Activated CD4-positive, alpha-beta T cell treated with anti-CD3 and anti-CD28 coated beads, Interleukin-2, amount 10 ng/mL, durations not matched to agents 24 days and 14 days (primary cell): ENCODE measurements around the gene SDK2. TPM values are rescaled to one million over a fixed set of nuclear protein-coding genes. Genes with fewer than 3 reads are reported as not detected.

Experiments used
- DNase-seq: peaks from one replicate; pipeline ENCODE4 v3.0.0; 2022
- H3K27ac Mint-ChIP-seq: one replicate; pipeline ENCODE4 v1.8.0; 2022; ENCODE audit warnings: mild to moderate bottlenecking, mixed read lengths
- H3K27me3 Mint-ChIP-seq: one replicate; pipeline ENCODE4 v1.8.0; 2022; ENCODE audit warnings: mixed read lengths
- H3K36me3 Mint-ChIP-seq: one replicate; pipeline ENCODE4 v1.8.0; 2022; ENCODE audit warnings: low read depth, mild to moderate bottlenecking, mixed read lengths
- H3K4me1 Mint-ChIP-seq: one replicate; pipeline ENCODE4 v1.8.0; 2021; ENCODE audit warnings: mixed read lengths
- H3K4me3 Mint-ChIP-seq: one replicate; pipeline ENCODE4 v1.8.0; 2022; ENCODE audit warnings: mild to moderate bottlenecking, moderate library complexity, mixed read lengths
- H3K9me3 Mint-ChIP-seq: one replicate; pipeline ENCODE4 v1.8.0; 2021; ENCODE audit warnings: mixed read lengths
- intact Hi-C: fragments of 100-400 bp; cut with micrococcal nuclease; formaldehyde crosslinking; loops from one replicate; pipeline ENCODE4 v1.15.1; 2023
- total RNA-seq: library from RNA; stranded (reverse); gene quantifications from 2 replicates; pipeline ENCODE4 v1.2.3, GENCODE V29; 2022

Gene SDK2
- total RNA-seq, 1 donor from 2014 or later: 0.42 TPM

- intact Hi-C loops: no loop called here
- Mint-ChIP-seq H3K27me3 (no peaks in the 10 kb centered on the region), H3K27ac (no peak overlapping the region), H3K4me3 (no peak overlapping the region), H3K9me3 (no peaks in the 10 kb centered on the region), H3K36me3 (no peaks in the 10 kb centered on the region), H3K4me1 (no peaks in the 10 kb centered on the region)
- DNase-seq: no peak
Measured at GRCh38 chr17:73394512-73395450, 249.5 kb downstream of the SDK2 start.

GRCh38 chr17:73393962-73394361 lies 250.3 kb downstream of the SDK2 start:
- Mint-ChIP-seq H3K9me3 (no peaks in the 10 kb centered on the region), H3K27me3 (no peaks in the 10 kb centered on the region), H3K36me3 (no peaks in the 10 kb centered on the region), H3K27ac (no peak overlapping the region), H3K4me1 (no peaks in the 10 kb centered on the region), H3K4me3 (no peak overlapping the region)
- no peak for DNase-seq
- intact Hi-C loops: no loop called here

- Mint-ChIP-seq H3K27ac (no peak overlapping the region), H3K4me3 (no peak overlapping the region), H3K9me3 (no peaks in the 10 kb centered on the region), H3K27me3 (no peaks in the 10 kb centered on the region), H3K4me1 (no peaks in the 10 kb centered on the region), H3K36me3 (no peaks in the 10 kb centered on the region)
- DNase-seq: no peak
- intact Hi-C loops: no loop called here
Measured at GRCh38 chr17:73393381-73393780, 250.9 kb downstream of the SDK2 start.

- Mint-ChIP-seq H3K4me3 (no peak overlapping the region), H3K27me3 (no peaks in the 10 kb centered on the region), H3K27ac (no peak overlapping the region), H3K4me1 (no peaks in the 10 kb centered on the region), H3K9me3 (no peaks in the 10 kb centered on the region), H3K36me3 (no peaks in the 10 kb centered on the region)
- no peak for DNase-seq
- intact Hi-C loops: no loop called here
Measured at GRCh38 chr17:73391331-73392265, 252.6 kb downstream of the SDK2 start.

- intact Hi-C loops: no loop called here
- Mint-ChIP-seq H3K27ac (no peak overlapping the region), H3K4me3 (no peak overlapping the region), H3K4me1 (no peaks in the 10 kb centered on the region), H3K36me3 (no peaks in the 10 kb centered on the region), H3K27me3 (no peaks in the 10 kb centered on the region), H3K9me3 (no peaks in the 10 kb centered on the region)
- DNase-seq: no peak
Measured at GRCh38 chr17:73390851-73391250, 253.4 kb downstream of the SDK2 start.

- no peaks in the 10 kb centered on the region for H3K36me3 Mint-ChIP-seq
- no peak for DNase-seq
- intact Hi-C loops: no loop called here
- H3K4me1 Mint-ChIP-seq: no peaks in the 10 kb centered on the region
- no peaks in the 10 kb centered on the region for H3K27me3 Mint-ChIP-seq
- H3K9me3 Mint-ChIP-seq: no peaks in the 10 kb centered on the region
- no peak overlapping the region for H3K4me3 Mint-ChIP-seq
- no peak overlapping the region for H3K27ac Mint-ChIP-seq
Measured at GRCh38 chr17:73390221-73390620, 254.0 kb downstream of the SDK2 start.

- no peak for DNase-seq
- Mint-ChIP-seq H3K9me3 (no peaks in the 10 kb centered on the region), H3K27ac (no peak overlapping the region), H3K4me3 (no peak overlapping the region), H3K36me3 (no peaks in the 10 kb centered on the region), H3K4me1 (no peaks in the 10 kb centered on the region), H3K27me3 (no peaks in the 10 kb centered on the region)
- intact Hi-C loops: no loop called here
Measured at GRCh38 chr17:73389411-73389810, 254.8 kb downstream of the SDK2 start.

- Mint-ChIP-seq H3K36me3 (no peaks in the 10 kb centered on the region), H3K4me3 (no peak overlapping the region), H3K27me3 (no peaks in the 10 kb centered on the region), H3K9me3 (no peaks in the 10 kb centered on the region), H3K27ac (no peak overlapping the region), H3K4me1 (no peaks in the 10 kb centered on the region)
- DNase-seq: no peak
- intact Hi-C loops: no loop called here
Measured at GRCh38 chr17:73388578-73388905, 255.7 kb downstream of the SDK2 start.

GRCh38 chr17:73387746-73388577 lies 256.3 kb downstream of the SDK2 start:
- Mint-ChIP-seq H3K27me3 (no peaks in the 10 kb centered on the region), H3K4me1 (no peaks in the 10 kb centered on the region), H3K9me3 (no peaks in the 10 kb centered on the region), H3K36me3 (no peaks in the 10 kb centered on the region), H3K27ac (no peak overlapping the region), H3K4me3 (no peak overlapping the region)
- no peak for DNase-seq
- intact Hi-C loops: no loop called here

GRCh38 chr17:73386561-73386960 lies 257.7 kb downstream of the SDK2 start:
- DNase-seq: no peak
- Mint-ChIP-seq H3K4me1 (no peaks in the 10 kb centered on the region), H3K27ac (no peak overlapping the region), H3K27me3 (no peaks in the 10 kb centered on the region), H3K4me3 (no peak overlapping the region), H3K9me3 (no peaks in the 10 kb centered on the region), H3K36me3 (no peaks in the 10 kb centered on the region)
- intact Hi-C loops: no loop called here

GRCh38 chr17:73384926-73385325 lies 259.3 kb downstream of the SDK2 start:
- DNase-seq: no peak
- intact Hi-C loops: no loop called here
- Mint-ChIP-seq H3K27me3 (no peaks in the 10 kb centered on the region), H3K4me3 (no peak overlapping the region), H3K27ac (no peak overlapping the region), H3K36me3 (no peaks in the 10 kb centered on the region), H3K9me3 (no peaks in the 10 kb centered on the region), H3K4me1 (no peaks in the 10 kb centered on the region)

- Mint-ChIP-seq H3K27me3 (no peaks in the 10 kb centered on the region), H3K36me3 (no peaks in the 10 kb centered on the region), H3K9me3 (no peaks in the 10 kb centered on the region), H3K4me1 (no peaks in the 10 kb centered on the region), H3K4me3 (no peak overlapping the region), H3K27ac (no peak overlapping the region)
- no peak for DNase-seq
- intact Hi-C loops: no loop called here
Measured at GRCh38 chr17:73380439-73381106, 263.7 kb downstream of the SDK2 start.

GRCh38 chr17:73379826-73380225 lies 264.4 kb downstream of the SDK2 start:
- Mint-ChIP-seq H3K4me3 (no peak overlapping the region), H3K9me3 (no peaks in the 10 kb centered on the region), H3K27me3 (no peaks in the 10 kb centered on the region), H3K4me1 (no peaks in the 10 kb centered on the region), H3K36me3 (no peaks in the 10 kb centered on the region), H3K27ac (no peak overlapping the region)
- DNase-seq: no peak
- intact Hi-C loops: no loop called here
